Regular cardiac myocyte (primary cell): ENCODE results near the gene ZNF675. TPM values are rescaled to one million over a fixed set of nuclear protein-coding genes. Genes with fewer than 3 reads are reported as not detected.

Experiments used
- total RNA-seq: library from RNA; depleted of rRNA; stranded (reverse); fragments of >200 nt; gene quantifications from 2 replicates; pipeline ENCODE4 v1.2.3, GENCODE V29; 2014

The ZNF675 gene
- total RNA-seq = 6.8 and 7.5 TPM in 2 replicates

DNA sequence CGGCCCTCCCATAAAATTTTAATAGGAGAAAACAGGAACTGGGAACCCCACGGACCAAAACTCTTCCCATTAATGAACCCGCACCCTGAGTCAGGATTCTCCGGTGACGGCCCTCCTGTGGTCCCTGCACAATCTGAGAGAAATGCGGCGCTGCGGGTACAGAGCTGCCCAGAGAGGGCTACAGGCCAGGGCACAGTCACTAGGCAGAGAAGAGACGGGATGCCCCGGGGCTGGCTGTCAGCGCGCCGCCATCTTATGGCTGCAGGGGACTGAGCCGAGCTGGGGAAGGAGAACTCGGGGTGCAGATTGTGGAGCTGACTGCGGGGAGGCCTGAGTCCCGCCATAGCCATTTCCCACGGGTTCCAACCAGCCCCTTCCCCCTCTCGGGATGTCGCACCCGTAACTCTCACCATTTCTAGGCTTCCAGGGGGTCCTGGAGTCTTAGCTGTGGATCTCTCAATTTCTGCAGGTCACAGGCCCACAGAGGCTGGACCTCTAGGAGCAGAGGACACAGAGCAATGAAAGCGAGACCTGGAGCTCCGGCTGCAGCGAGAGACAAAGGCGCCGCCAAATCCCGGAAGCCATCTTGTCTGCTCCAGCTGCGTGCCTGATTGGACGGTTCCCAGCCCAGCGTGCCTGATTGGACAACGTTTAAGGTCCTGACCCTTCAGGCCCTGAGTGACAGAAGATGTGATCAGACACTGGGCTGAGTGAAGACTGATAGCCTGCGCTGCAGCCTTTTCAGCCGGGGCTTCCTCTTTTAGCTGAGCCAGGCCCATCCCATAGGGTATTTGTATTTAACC is at the start of gene ZNF675:
Gene ZNF675 (minus strand): TSS at position 592 of the 803 bp plus-strand sequence. CDS start 179 bp downstream, at position 413.

Other genes starting within 250 kb of the ZNF675 start
- gene ZNF681, start 71.7 kb upstream of the ZNF675 start, total RNA-seq = 0.56 and 0.96 TPM in 2 replicates
- gene ZNF726, start 227.7 kb upstream of the ZNF675 start, total RNA-seq = 2.0 and 6.5 TPM in 2 replicates